OCI-LY7 (cell line): ENCODE measurements around the gene ATG2A. TPM values are rescaled to one million over a fixed set of nuclear protein-coding genes. Genes with fewer than 3 reads are reported as not detected.

Experiments used
- BruUV-seq: library from RNA; stranded (reverse); fragments of 400-500 nt; replicated peaks from 2 replicates; lab custom pipeline; 2021; lab: Mats Ljungman, UMichigan
- CTCF ChIA-PET: fragments of 300-600 bp; sonication (Branson Sonifier 250); formaldehyde crosslinking; loops from one replicate; lab custom pipeline; 2022; ENCODE audit warnings: antibody characterized with exemption; ENCODE audit not compliant: unreplicated experiment; lab: Charles Lee
- POLR2A ChIA-PET: fragments of 300-600 bp; sonication (Branson Sonifier 250); formaldehyde crosslinking; loops from one replicate; lab custom pipeline; 2022; ENCODE audit warnings: antibody characterized with exemption; lab: Charles Lee
- DNase-seq: peaks from one replicate; pipeline ENCODE4 v3.0.0-alpha.2; 2015; ENCODE audit warnings: low spot score
- H2AFZ ChIP-seq: fragments of 200-600 bp; sonication (generic), shearing (Covaris generic); 2 replicates; pipeline ENCODE4 v1.6.1; 2014; ENCODE audit warnings: mild to moderate bottlenecking, antibody characterized with exemption, low read length, moderate library complexity
- H3K27ac ChIP-seq: fragments of 200-600 bp; sonication (generic); 2 replicates; pipeline ENCODE4 v1.5.1; 2014; ENCODE audit warnings: mixed run types, low read depth, mild to moderate bottlenecking, moderate library complexity, low read length, inconsistent platforms; ENCODE audit not compliant: poor library complexity, severe bottlenecking
- H3K36me3 ChIP-seq: fragments of 200-600 bp; sonication (generic); 2 replicates; pipeline ENCODE4 v1.6.1; 2014; ENCODE audit warnings: mild to moderate bottlenecking, antibody characterized with exemption, low read length, moderate library complexity, mixed read lengths; ENCODE audit not compliant: insufficient read depth
- H3K4me1 ChIP-seq: fragments of 200-600 bp; sonication (generic); 2 replicates; pipeline ENCODE4 v1.5.1; 2014; ENCODE audit warnings: mild to moderate bottlenecking, low read length; ENCODE audit not compliant: insufficient read depth, poor library complexity, severe bottlenecking
- H3K4me2 ChIP-seq: fragments of 200-600 bp; sonication (generic); 2 replicates; pipeline ENCODE4 v1.6.1; 2014; ENCODE audit warnings: mild to moderate bottlenecking, low read length
- H3K4me3 ChIP-seq: fragments of 200-600 bp; sonication (generic); 2 replicates; pipeline ENCODE4 v1.5.1; 2014; ENCODE audit warnings: mild to moderate bottlenecking, low read depth, low read length; ENCODE audit not compliant: poor library complexity, severe bottlenecking
- H3K79me2 ChIP-seq: fragments of 200-600 bp; sonication (generic); 2 replicates; pipeline ENCODE4 v1.6.1; 2016; ENCODE audit warnings: low read depth, mild to moderate bottlenecking, low read length, moderate library complexity, mixed read lengths; ENCODE audit not compliant: insufficient read depth
- H3K9me2 ChIP-seq: fragments of 200-600 bp; sonication (generic); 2 replicates; pipeline ENCODE4 v1.6.1; 2016; ENCODE audit warnings: mild to moderate bottlenecking, low read length, mixed read lengths; ENCODE audit not compliant: insufficient read depth
- H3K9me3 ChIP-seq: fragments of 200-600 bp; sonication (generic); 2 replicates; pipeline ENCODE4 v1.6.1; 2014; ENCODE audit warnings: mild to moderate bottlenecking, mixed run types, low read length, mixed read lengths
- H4K20me1 ChIP-seq: fragments of 200-600 bp; sonication (generic); 2 replicates; pipeline ENCODE4 v1.6.1; 2014; ENCODE audit warnings: mild to moderate bottlenecking, antibody characterized with exemption, low read length, moderate library complexity, mixed read lengths; ENCODE audit not compliant: insufficient read depth
- EZH2phosphoT487 ChIP-seq: fragments of 200-600 bp; sonication (generic); IDR thresholded peaks from 2 replicates; pipeline ENCODE4 v1.6.1; 2018; ENCODE audit warnings: low read depth, borderline replicate concordance, mild to moderate bottlenecking, mixed run types, antibody characterized with exemption, low read length, moderate library complexity, mixed read lengths
- intact Hi-C: fragments of 100-400 bp; cut with micrococcal nuclease; formaldehyde crosslinking; loops from one replicate; pipeline ENCODE4 v1.10.0; 2022; ENCODE audit not compliant: unreplicated experiment
- total RNA-seq, 2 experiments: library from RNA; depleted of rRNA in 1 of 2; stranded (reverse); fragments of >200 nt in 1 of 2; shearing (Covaris generic) in 1 of 2; gene quantifications; 2 replicates each; pipeline ENCODE4 v1.2.3, GENCODE V29; 2014 to 2022
- TF ChIP-seq, protein P1 (sequence below): fragments of 200-600 bp; sonication (generic); conservative IDR thresholded peaks from 2 replicates; pipeline ENCODE4 v1.5.1; 2014; ENCODE audit warnings: mild to moderate bottlenecking, antibody characterized with exemption, low read length, moderate library complexity, mixed read lengths

Gene ATG2A
- total RNA-seq, 2 experiments from 2014 or later, result 18.1 to 28.2 TPM

GRCh38 chr11:64898541-64898940 lies 18.5 kb downstream of the ATG2A start:
- no peak for DNase-seq
- H3K9me3 ChIP-seq, result no peaks in the 10 kb centered on the region
- H3K79me2 ChIP-seq, result no peaks in the 10 kb centered on the region
- H2AFZ ChIP-seq, result no peak overlapping the region
- no peak overlapping the region for H3K4me3 ChIP-seq
- H3K9me2 ChIP-seq, result no peaks in the 10 kb centered on the region
- peaks cover 11% of the 10 kb centered on the region for H3K4me1 ChIP-seq
- POLR2A ChIA-PET, result no interaction called here
- H4K20me1 ChIP-seq, result no peaks in the 10 kb centered on the region
- no peak overlapping the region for H3K27ac ChIP-seq
- intact Hi-C loops, result no loop called here
- H3K36me3 ChIP-seq, result peaks cover 25% of the 10 kb centered on the region; the same call in 1 of the 2 replicates
- H3K4me2 ChIP-seq, result no peak overlapping the region
- no TSS peak for BruUV-seq
- CTCF ChIA-PET, result no interaction called here
- TF ChIP-seq, protein P1, sequence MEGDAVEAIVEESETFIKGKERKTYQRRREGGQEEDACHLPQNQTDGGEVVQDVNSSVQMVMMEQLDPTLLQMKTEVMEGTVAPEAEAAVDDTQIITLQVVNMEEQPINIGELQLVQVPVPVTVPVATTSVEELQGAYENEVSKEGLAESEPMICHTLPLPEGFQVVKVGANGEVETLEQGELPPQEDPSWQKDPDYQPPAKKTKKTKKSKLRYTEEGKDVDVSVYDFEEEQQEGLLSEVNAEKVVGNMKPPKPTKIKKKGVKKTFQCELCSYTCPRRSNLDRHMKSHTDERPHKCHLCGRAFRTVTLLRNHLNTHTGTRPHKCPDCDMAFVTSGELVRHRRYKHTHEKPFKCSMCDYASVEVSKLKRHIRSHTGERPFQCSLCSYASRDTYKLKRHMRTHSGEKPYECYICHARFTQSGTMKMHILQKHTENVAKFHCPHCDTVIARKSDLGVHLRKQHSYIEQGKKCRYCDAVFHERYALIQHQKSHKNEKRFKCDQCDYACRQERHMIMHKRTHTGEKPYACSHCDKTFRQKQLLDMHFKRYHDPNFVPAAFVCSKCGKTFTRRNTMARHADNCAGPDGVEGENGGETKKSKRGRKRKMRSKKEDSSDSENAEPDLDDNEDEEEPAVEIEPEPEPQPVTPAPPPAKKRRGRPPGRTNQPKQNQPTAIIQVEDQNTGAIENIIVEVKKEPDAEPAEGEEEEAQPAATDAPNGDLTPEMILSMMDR, result no peak
- TF ChIP-seq EZH2phosphoT487, result no peak

GRCh38 chr11:64898076-64898445 lies 18.9 kb downstream of the ATG2A start:
- Histone ChIP-seq H3K36me3 (peaks cover 20% of the 10 kb centered on the region; the same call in 1 of the 2 replicates), H2AFZ (no peak overlapping the region), H3K9me3 (no peaks in the 10 kb centered on the region), H3K27ac (no peak overlapping the region), H3K4me3 (no peak overlapping the region), H3K79me2 (no peaks in the 10 kb centered on the region), H3K4me2 (no peak overlapping the region), H3K4me1 (peaks cover 11% of the 10 kb centered on the region), H4K20me1 (no peaks in the 10 kb centered on the region), H3K9me2 (no peaks in the 10 kb centered on the region)
- intact Hi-C loops, result no loop called here
- BruUV-seq, result no TSS peak
- no peak for DNase-seq
- TF ChIP-seq EZH2phosphoT487, result no peak
- TF ChIP-seq, protein P1, result no peak
- POLR2A ChIA-PET, result no interaction called here
- CTCF ChIA-PET, result no interaction called here

DNA sequence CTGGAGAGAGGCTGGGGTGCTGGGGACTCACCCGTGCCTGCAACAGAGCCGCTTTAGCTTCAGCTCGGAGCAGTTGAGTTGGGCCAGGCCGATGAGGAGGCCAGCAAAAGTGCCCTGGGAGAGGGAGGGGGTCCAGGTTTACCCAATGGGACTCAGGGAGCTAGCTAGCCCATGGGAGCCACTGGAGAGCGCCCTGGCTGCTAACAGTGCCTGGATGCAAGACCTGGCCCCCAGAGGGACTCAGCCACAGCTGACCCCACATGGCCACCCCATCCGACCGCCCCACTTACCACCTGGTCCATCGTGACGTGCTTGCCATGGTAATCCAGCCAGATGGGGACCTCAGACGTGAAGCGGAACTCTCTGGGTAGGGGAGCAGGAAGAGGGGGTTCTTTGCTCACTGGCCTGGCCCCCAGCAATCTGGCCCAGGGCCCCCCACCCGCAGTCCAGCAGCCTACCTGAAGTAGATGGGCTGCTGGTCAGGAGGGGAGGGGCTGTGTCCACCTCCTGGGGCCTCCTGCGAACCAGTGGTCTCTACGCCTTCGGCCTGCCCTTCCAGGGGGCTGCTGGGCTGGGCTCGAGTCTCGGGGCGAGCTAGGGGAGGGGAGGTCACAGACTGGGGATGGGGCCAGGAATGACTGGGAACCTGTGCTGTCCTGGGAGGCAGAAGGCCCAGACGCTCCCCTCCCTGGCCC lies 19.5 kb downstream of the ATG2A start:
- H3K4me3 ChIP-seq, result no peak overlapping the region
- no peaks in the 10 kb centered on the region for H4K20me1 ChIP-seq
- no peaks in the 10 kb centered on the region for H3K9me2 ChIP-seq
- H3K4me1 ChIP-seq, result peaks cover 11% of the 10 kb centered on the region
- ChIA-PET POLR2A (no interaction called here), CTCF (interaction anchor here (0.6 kb wide), 1 partner anchor 1725 kb away, joined by 3 read pairs; no protein-coding TSS in a partner anchor)
- no TSS peak for BruUV-seq
- TF ChIP-seq, protein P1, result no peak
- no peak for TF ChIP-seq EZH2phosphoT487
- no peaks in the 10 kb centered on the region for H3K9me3 ChIP-seq
- H2AFZ ChIP-seq, result no peak overlapping the region
- intact Hi-C loops, result no loop called here
- no peak overlapping the region for H3K27ac ChIP-seq
- H3K36me3 ChIP-seq, result peaks cover 17% of the 10 kb centered on the region; the same call in 1 of the 2 replicates
- no peak for DNase-seq
- no peaks in the 10 kb centered on the region for H3K79me2 ChIP-seq
- no peak overlapping the region for H3K4me2 ChIP-seq
